ENCODE measurements around the gene CTPS1.

The CTPS1 gene

DNA sequence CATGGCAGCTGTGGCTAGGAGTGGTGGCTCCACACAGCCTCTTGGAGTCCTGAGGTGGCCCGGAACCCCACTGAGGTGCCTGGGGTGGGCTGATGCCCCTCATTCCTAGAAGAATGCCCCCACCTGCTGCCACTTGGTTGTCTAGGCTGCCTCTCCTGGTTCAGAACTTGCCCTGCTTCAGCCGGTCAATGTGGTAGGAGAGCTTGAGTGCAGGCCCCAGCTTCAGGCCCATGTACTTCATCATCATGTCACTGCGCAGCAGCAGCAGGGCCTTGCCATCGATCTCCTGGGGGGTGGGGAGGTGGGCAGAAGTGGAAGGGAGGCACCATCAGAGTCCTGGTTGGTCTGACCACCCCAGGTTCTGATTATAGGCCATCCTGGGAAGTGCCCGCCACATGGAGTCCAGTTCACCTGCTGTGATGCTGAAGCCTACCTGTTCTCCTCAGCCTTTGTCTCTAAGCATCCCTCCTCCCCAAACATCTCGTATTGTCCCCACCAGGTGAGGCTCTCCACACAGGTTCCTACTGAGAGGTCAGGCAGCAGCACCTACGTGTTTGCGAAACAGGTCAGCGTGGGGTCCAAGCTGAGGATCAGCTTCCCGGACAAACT is 48.6 kb downstream of the CTPS1 start:
- DNase-seq, result no peak

DNA sequence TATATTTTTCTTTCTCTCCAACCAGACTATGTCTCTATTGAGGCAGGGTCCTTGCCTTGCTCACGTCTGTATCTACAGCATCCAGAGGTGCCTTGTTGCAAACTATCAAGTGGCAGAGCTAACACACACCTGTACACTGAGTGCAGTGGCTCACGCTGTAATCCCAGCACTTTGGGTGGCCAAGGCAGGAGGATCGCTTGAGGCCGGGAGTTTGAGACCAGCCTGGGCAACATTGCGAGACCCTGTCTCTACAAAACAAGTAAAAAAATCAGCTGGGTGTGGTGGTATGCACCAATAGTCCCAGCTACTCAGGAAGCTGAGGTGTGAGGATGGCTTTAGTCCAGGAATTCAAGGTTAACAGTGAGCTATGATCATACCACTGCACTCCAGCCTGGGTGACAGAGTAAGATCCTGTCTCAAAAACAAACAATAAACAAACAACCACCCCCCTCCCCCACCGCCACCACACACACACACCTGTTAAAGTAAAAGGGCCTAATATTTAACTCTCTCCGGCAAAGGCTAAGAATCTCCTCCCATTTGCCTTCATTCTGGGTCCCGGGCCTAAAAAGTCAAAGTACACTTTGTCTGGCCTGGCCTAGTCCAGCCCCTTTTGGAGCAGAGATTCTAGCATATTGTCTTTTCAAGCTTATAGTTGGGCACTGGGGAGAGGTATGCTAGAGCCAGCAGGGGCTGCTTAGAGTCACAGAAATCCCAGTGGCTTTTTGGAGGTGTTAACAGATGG is 51.5 kb downstream of the CTPS1 start:
- no peak for DNase-seq

DNA sequence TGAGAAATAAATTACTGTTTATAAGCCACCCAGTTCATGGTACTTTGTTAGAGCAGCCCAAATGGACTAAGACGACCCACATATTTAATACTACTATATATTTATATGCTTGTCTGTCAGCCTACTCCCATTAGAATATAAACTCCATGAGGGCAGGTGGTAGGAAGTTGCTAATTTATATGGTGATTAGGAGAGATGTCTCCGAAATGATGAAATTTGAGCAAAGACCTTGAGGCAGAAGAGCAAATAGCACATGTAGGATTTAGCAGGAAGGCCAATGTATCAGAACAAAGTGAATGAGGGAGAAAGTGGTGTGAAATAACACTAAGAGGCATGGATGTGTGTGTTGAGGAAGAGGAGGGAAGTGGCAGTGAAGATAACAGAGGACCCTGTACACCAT is 52.7 kb downstream of the CTPS1 start:
- DNase-seq, result no peak

DNA sequence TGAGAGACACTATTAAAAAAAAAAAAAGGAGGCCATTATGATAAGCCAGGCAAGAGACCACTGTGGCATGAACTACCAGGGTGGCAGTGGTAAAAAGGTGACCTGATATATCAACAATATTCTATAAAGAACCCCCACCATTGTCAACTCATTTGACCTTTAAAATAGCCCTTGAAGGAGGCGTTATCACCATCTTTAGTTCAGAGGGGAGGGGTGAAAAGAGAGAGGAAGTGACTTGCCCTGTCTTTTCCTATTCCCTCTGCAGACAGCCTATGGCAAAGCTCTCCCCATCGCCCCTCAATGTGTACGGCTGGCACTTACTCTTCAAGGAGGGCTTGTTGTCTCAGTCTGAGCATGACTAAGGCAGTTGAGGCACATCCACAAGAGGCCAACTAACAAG is 53.8 kb downstream of the CTPS1 start:
- no peak for DNase-seq

DNA sequence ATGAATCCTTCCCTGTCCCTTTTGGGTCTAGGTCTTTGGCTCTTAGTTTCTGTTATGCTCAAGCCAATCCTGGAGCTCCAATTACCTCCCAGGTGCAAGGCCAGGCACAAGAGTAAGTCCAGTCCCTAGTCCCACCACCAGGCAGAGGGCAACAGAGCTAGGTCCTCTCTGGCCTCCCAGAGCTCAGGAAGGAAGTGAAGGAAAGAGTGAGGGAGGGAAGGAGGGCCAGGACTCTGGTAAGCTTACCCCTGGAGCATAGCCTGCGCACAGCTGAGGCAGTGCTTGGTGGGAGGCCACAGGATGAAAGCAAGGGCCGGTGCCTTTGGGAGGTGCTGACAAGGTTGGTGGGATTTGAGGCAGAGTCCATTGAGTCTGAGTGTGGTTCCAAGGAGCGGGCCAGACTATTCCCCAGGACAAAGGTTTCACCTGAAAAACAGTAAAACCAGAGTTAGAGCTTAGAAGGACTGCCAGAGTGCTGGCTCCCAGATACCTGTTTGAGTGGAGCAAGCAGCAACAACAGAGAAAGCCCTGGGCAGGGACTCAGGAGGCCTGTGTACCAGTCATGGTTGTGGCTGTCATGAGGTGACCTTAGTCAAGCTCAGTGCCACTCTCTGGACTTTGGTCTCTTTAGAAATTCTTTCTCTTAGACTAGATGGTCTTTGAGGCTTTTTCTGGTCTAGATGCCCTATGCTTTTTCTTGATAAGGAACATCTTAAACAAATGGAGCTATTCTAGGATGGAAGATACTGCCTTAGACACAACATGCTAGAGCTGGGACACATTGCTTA is 57.8 kb downstream of the CTPS1 start:
- no peak for DNase-seq

DNA sequence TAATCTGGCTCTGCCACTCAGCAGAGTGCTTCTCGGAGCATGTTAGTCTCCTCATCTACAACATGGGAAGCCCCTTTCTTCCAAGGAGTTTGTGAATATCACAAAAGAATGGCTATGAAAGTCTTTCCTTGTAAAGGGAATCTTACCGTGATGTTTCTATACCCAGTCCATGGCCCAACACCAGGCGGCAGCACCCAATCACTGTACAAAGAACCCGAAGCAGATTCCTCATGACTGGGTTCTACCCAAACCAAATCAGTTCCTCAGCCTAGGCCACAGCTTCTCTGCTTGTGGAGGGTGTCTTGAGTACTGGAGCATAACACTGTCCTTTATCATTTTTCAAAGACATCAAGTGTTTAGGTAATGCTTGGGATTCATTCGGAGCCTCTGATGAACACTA is 58.6 kb downstream of the CTPS1 start:
- DNase-seq, result no peak

DNA sequence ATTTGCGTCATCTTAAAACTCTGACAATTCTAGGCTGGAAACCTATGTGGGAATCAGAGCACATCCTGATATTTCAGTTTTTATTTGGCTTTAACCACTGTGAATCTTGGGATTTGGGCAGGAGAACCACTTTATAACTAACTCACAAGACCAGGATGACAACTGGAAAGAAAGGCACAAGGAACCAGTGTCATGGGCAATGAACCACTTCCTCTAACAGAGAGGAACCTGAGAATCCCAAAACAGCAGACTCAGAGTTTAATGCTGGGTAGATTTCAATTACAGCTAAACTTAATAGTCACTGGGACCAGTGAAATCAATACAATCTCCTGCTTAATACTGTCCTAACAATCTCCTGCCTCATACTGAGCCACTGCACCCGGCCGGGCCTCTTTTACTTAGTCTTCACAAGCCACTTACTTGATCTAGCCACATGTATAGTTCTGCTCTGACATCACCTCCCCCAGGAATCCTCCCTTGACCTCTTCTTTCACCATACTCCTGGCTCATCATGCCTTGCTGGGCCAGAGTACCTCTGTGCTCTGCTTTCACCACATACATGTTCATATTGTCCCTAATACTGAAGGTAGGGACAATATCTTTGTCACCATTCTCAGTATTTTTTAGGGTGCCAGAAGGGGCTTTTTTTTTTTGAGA is 62.2 kb downstream of the CTPS1 start:
- no peak for DNase-seq

DNA sequence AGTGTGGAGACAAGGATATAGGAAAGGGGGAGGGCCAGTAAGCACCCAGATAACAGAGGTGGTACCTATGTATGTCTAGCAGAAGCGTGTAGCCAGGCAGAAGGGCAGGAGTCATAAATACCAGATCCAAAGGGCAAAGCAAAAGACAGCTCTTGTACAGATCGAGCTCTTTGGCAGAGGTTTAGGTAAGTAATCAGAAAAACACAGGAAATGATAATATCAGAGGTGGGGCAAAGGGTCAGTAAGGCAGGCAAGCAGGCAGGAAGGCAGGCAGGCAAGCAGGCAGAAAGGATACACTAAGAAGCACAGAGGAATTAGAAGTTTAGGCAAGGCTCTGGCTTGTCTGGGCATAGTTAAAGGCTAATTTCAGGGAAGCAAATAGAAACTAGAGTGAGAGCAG is 64.7 kb downstream of the CTPS1 start:
- DNase-seq, result no peak

DNA sequence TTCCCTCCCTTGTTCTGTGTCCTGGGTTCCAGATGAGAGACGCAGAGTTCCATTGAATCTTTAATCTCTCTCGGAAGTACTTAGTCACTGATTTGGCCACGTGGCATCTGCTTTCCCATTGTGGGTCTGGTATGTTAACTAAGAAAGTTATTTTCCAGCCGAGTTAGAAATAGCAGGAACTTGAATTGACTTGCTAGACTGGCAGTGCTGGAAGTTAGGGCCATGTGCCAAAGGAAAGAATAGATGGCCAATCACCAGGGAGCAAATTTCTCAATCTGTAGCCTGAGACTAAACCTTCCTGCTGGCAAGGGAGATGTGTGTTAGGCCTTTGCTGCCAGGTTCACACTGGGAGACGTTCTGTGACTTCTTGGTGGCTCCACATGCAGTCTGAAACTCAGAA is 66.2 kb downstream of the CTPS1 start:
- DNase-seq, result peak; percentile 61

DNA sequence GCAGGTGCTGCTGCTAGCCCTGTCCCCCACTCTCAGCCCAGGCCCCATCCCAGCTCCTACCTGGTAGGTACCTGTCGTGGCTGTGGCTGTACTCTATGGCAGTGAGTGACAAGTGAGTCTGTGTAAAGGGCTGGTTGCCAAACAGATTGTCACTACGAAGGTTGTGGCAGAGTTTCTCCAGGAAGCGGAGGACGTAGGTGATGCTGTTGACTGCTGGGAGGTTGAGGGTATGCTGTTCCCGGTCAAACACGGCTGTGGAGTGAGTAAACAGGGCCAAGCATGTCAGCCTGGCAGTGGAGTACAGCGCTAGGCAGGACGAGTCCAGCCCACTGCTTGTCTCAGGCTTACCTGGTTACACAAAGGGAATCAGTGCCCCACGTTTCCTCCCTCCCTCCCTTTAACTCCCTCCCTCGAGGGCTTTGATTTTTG is 66.9 kb downstream of the CTPS1 start:
- DNase-seq, result no peak

DNA sequence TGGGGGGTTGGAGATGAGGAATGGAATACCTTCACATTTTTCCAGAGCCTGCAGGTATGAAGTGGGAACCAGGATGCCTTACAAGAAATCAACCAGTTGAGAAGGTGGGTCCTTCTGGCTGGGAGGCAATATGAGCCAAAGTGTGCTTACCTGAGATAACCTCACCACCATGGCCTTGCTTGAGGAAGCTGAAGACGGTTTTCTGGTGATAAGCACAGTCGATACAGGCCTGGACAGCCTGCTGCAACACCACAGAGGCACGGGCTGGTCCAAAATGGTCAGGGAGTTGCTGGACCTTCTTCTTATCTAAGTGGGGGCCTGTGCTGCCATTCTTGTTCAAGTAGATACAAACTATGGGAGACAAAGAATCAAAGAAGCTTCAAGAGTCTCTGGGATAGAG is 69.0 kb downstream of the CTPS1 start:
- no peak for DNase-seq

DNA sequence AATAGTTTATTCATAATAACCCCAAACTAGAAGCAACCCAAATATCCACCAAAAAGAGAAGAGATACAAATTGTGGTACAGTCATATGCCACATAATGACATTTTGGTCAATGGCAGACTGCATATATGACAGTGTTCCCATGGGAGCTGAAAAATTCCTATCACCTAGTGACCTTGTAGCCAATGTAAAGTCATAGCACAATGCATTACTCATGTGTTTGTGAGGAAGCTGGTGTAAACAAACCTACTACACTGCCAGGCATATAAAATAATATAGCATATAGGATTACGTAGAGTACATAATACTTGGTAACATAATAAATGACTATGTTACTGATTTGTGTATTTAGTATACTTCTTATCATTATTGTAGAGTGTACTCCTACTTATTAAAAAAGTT is 71.5 kb downstream of the CTPS1 start:
- no peak for DNase-seq

DNA sequence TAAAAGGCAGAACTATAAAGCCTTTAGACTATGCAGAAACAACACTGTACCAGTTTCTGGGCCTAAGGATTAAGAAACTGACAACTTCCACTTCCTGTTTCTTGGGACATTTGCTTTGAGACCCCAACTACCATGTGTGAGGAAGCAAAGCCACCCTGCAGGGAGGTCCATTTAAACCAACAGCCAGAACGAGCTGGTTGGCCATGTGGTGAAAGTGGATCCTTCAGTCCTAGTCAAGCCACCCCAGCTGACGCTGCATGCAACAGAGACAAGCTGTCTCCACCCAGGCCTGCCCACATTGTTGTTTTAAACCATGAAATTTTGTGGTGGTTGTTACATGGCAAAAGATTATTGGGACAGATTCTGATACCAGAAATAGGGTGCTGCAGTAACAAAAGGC is 73.8 kb downstream of the CTPS1 start:
- DNase-seq, result peak; percentile 43

DNA sequence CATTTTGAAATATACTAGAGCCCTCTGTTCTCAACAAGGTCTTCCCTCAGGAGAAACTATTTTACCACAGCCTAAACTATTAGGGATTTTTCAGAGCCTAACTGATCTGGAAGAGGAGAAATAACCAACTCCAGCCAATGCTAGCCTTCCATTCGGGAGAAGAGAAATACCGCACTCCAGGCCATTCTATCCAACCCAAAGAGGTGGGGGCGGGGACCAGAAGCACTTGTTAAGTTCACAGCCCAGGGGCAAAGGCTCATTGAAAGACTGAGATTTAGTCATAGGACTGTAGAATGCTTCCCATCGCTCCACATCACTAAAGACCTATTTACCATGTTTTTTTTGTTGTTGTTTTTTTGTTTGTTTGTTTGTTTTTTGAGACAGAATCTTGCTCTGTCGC is 77.4 kb downstream of the CTPS1 start:
- no peak for DNase-seq
